Activated T-cell treated with anti-CD3 and anti-CD28 coated beads for 4 hours (primary cell): ENCODE results near the gene SLC17A1.
A peak's percentile ranks its signal among the peaks of the same experiment; 100 is the strongest.

ENCODE experiments used
- DNase-seq: peaks from one replicate; pipeline ENCODE4 v3.0.0-alpha.2; 2020

The SLC17A1 gene

DNA sequence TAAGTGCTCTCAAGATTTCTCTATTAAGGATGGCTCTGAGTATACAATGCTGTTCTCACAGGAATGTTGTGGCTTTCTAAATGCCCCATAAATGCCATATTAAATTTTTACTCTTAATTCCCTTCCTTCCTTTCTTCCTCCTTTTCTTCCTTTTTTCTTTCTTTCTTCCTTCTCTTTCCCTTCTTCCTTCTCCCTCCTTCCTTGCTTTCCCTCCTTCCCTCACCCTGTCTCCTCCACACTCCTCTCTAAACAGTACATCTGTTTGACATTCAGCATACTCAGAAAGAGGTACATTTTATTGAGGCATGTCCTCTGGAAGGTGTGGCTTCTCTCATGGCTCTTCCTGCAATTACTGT is 433 bp upstream of the SLC17A1 start:
- DNase-seq: no peak

DNA sequence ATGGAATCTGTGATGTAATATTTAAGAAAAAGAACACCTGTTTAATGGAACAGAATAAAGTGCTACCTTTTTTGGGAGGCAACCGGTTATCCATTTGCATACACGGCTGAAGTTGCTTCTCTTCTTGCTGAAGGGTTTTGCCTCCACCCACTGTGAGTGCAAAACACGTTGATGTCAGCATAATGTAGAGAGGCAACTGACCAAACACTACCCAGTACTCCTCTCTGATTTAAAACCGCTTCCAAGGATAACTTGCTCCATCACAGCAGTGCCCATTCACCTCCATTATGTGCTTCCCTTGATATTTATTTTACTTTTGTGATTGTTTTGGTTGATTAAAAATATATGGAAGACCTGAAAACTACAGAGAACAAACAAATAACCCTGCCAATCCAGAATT is 1.4 kb downstream of the SLC17A1 start:
- DNase-seq: no peak

- DNase-seq: no peak
These were observed 2.5 kb downstream of the SLC17A1 start for GRCh38 chr6:25829375-25829774.

DNA sequence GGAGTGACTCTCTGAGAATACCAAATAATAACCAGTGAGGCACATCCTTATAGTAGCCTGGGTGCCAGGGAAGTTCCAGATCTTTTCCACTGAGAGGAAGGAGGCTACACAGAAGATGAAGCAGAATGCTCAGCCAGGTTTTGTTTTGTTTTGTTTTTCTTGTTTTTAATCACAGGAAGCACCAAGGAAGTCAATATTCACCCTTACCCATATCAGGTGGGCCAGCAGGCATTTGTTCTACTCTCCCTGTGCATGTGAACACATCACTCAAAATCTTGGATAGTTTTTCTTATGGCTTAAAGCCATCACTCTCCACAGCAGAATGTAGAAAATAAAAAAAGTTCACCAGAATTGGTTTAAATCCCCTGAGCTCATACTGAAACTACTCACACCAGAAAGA is 10.5 kb downstream of the SLC17A1 start:
- DNase-seq: no peak

DNA sequence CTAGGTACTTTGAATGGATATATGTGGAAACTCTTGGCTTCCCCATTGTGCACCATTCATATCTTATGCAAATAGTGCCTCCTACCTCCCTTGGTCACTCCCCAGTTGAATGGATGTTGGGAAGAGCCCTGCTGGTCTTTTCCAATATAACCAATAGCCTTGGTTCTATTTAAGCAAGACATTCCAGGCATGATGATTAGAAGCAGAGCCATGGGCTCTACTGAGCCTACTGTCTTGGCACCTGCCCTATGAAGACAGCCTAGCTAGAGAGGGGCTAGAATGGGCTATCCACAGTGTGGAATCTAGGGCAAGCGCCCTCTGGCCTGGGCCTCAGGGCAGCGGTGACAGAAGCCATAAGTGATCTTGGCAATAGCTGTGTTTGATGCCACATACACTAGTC is 15.6 kb downstream of the SLC17A1 start:
- DNase-seq: no peak

DNA sequence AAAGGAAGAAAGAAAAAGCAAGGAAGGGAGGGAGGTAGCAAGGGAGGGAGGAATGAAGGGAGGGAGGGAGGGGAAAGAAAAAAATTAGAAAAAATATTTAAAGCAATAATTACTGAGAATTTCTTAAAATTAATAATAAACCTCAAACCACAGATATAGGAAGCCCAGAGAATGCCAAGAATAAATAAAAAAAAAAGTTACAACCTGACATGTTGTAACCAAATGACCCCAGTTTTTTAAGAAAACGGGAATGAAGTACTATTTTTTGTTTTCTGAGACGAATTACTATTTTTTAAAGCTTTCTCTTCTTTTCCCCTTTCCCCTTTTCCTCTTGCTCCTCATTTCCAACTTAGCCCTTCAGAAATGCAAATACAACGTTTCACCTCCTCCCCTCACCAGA is 16.7 kb downstream of the SLC17A1 start:
- DNase-seq: no peak

DNA sequence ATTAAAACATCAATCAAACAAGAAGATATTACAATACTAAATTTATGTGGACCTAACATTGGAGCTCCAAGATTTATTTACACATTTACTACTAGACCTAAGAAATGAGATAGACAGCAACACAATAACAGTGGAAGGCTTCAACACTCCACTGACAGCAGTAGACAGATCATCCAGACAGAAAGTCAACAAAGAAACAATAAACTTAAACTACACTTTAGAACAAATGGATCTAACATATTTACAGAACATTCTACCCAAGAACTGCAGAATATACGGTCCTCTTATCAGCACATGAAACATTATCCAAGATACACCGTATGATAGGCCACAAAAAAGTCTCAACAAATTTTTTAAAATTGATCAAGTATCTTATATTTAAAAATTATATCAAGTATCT is 27.0 kb downstream of the SLC17A1 start:
- no peak for DNase-seq

DNA sequence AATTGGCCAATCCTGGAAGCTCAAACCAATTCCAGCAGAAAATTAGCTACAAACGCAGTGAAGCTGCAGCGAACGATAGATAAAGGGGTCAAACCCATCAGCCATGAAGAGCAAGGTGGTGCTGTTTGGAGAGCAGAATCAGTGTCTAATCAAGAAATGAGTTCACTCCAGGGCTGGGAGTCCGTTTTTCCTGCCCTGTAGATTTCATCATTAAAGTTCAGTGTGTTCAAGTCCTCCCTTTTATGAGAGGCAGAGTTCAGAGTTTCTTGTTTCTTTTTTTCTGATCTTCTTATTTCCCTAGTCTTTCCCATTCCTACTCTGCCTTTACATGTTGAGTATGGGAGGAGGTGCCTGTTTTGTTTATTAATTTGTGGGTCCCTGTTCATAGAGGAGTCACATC is 30.4 kb downstream of the SLC17A1 start:
- no peak for DNase-seq

DNA sequence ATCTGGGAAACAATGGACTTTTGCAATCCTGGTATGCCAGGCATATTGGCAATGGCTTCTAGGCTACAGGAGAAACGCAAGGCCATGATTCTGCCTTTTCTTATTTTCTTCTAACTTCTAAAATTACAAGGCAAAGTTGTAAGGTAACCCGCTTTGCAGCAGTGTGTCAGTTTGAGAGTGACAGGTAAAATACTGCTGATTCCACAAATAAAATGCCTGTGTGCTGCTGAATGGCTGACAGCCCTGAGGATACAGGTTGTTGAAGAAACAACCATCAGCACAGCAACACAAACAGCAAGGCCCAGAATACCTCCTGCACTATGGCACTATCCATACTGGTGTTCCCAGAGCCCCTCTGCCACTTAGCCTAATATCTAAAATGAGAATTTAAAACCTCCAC is 37.1 kb downstream of the SLC17A1 start:
- no peak for DNase-seq

DNA sequence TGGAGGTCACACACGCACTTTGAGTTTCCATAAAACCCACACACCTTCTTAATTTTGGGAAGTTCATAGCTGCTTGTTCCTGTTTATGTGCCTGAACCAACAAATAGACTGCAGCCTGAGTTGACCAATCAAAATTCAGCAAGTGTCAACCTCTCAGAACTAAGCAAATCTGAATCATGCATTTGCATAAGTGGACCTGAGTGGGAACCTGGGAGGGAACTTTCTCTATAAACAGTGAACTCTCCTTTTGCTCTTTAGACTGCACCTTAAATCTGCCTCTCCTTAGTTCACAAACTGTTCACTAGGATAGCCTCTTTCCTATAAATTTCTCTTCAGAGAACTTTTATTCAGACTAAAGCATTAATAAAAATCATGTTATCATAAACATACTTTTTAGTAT is 37.9 kb downstream of the SLC17A1 start:
- no peak for DNase-seq

DNA sequence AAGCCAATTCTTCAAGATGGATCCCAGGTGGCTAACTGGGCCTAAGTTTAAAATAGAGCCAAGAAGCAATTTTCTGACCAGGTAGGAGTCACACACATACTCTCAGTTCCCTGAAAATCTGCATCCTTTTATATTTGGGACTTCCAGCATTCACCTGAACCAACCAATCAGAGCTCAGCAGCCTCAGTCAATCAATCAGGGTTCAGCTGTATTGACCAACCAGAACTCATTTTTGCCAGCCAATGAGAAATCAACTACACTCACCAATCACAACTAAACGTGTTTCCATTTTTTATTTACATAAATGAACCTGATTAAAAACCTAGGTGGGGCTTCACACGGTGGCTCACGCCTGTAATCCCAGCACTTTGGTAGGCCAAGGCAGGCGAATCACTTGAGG is 39.8 kb downstream of the SLC17A1 start:
- no peak for DNase-seq

GRCh38 chr6:25789475-25789874 is 42.4 kb downstream of the SLC17A1 start:
- no peak for DNase-seq

DNA sequence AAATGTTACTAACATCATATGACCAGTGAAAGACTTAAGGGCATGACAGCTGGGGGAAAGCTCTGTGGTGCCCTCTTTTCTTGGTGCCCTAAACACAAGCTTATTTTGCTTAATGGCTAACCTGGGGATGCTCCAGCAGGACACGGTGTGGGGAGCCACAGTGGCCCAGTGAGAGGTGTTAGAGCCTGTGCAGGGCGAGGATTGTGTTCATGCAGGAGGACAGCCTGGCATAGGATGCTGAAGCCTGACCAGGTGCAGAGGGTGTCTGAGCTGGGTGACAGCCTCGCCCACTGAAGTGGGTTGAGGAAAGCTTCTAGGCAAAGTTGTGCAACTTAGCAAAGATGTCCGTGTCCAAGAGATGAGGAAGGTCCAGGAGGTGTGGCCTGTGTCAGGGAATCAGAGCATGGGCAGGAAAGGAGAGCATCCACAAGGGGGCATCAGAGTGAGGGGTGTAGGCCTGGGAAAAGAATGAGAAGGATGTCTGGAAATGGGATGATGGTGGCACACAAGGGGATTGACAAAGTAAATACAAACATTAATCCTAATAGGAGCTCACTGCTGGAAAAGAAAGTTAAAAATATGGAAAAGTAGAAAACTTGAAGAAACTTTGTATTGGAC is 43.4 kb downstream of the SLC17A1 start:
- DNase-seq: peak; percentile 22

GRCh38 chr6:25787428-25787827 is 44.4 kb downstream of the SLC17A1 start:
- no peak for DNase-seq

- DNase-seq: no peak
These were observed 50.7 kb downstream of the SLC17A1 start for GRCh38 chr6:25781134-25781533.

- no peak for DNase-seq
These were observed 53.8 kb downstream of the SLC17A1 start for GRCh38 chr6:25777856-25778649.

DNA sequence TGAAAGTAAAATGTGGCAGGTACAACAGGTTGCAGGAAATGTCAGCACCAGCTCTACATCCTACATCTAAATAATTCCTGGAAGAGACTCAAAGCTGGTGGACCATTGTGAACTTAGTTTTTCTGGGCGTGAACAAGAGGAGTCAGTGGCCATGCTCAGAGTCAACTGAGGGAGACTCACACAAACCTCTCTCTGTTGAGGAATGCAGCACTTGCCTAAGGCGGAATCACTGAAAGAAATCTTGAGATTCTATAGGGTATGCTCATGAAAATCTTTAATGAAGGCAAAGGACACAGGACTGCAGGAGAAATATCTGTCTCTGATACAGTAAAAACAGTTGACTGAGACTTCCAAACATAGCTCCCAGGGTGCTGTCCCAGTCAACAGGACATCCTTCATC is 54.8 kb downstream of the SLC17A1 start:
- DNase-seq: no peak

DNA sequence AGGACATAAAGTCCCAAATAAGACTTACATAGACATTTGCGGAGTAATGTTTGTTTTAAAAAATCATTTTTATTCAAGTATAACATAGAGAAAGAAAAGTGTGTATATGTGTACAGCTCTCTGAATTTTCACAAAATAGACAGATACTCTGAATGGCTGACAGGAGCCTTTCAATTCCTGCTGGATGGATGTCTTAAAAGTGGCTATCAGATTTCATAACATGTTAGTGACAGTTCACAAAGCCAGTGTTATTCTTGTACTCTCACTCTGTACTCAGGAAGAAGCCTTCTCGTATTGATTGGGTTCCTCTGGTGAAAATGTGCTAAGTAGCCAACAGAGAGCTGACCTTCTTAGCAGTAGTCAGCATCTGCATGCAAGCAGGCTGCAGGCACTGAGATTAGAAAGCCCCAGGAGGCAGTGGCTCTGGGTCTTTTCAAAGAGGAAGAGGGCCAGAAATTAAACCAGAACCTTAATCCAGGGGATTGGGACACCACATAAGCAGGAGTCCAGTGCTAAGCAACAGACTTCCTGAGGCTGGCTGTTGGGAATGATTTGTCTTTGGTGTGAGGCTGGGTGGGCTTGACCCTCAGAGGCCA is 57.6 kb downstream of the SLC17A1 start:
- no peak for DNase-seq

DNA sequence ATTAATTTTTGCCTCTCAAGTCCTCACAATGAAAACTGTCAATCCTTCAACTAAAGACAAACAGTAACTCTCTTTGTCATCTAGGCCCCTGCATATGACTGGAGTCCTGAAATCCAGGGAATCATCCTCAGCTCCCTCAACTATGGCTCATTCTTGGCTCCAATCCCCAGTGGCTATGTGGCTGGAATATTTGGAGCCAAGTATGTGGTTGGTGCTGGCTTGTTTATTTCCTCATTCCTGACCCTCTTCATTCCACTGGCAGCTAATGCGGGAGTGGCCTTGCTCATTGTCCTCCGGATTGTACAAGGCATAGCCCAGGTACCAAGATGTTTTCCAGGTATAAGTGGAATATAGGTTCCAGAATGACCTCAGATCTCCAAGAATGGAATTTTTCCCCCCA is 61.9 kb downstream of the SLC17A1 start:
- DNase-seq: no peak

DNA sequence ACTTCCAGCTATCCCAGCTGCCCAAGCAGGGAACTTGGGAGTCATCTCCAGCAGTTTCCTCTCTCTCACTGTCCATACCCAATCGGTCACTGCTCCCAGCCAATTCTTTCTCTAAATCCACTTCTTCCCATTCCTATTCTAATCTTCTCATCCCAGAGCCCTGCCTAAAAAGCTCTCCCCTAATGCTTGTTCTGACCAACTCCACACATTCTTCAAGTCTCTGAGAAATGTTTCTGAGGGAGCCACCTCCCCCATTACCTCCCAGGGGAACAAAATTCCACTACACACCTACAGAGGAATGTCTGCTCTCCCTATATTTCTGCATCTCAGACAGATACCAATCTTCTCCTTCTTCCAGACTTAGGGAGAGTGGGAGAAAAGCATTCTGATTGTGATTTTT is 63.3 kb downstream of the SLC17A1 start:
- DNase-seq: no peak

DNA sequence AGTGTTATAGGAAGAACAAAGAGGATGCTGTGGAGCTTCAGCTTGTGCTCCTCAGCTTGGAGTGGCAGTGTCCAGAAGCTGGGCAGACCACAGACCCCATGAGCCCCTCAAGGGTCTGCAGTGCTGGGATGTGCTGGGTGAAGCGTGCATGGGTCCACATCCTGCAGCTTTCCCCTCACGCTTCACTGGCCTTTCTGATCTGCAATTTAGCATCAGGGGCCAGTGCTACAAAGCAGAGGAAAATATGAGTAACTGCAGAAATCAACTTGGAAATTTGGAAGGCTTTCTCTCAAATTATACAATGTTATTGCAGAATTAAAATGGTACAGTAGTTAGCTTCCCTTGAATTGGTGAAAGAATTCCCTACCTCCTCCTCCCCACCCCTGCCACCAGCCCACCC is 67.2 kb downstream of the SLC17A1 start:
- DNase-seq: no peak

DNA sequence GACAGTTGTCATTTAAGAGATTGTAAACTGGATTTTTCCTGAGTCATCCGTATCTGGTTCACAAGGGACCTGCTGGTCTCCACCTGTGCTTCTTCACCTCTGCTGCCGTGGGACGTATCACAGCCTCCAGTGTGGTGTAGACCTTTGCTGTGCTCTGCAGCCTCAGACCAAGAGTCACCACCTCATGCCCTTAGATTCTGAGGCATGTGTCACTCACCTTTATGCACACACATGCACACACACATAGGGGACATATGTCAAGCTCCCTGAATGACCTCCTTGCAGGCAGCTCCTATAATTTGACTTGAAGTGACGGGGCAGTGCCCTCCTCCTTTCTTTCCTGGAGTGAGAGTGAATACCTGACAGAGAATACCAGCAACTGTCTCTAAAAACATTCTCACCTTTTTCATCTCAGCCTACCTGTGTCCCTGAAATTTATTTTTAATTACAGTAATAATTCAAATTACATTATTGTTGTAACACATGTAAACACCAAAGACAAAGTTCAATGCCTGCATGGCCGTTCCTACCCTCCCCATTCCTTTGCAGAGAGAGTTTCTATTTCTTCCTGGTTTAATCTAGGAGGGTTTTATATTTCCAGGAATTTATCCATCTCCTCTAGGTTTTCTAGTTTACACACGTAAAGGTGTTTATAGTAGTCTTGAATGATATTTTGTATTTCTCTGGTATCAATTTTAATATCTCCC is 73.8 kb downstream of the SLC17A1 start:
- DNase-seq: no peak

GRCh38 chr6:25756382-25757363 is 75.2 kb downstream of the SLC17A1 start:
- DNase-seq: no peak
